GM18502 (cell line): ENCODE results near the gene CNTLN.

ENCODE experiments used
- ATAC-seq: cut with Tn5 transposase; IDR thresholded peaks from one replicate; pipeline ENCODE4 v1.9.1; 2021; ENCODE audit warnings: mild to moderate bottlenecking; ENCODE audit not compliant: unreplicated experiment, poor library complexity

The CNTLN gene

GRCh38 chr9:17134396-17135294 lies at the start of gene CNTLN:
TSS of gene CNTLN (plus strand) at chr9:17135040. CDS start at chr9:17135066, 26 bp downstream.
- peak; percentile 72 for ATAC-seq

GRCh38 chr9:17088566-17088965 lies 46.3 kb upstream of the CNTLN start:
- ATAC-seq: no peak

GRCh38 chr9:17090041-17090440 lies 44.8 kb upstream of the CNTLN start:
- no peak for ATAC-seq

GRCh38 chr9:17116400-17116837 lies 18.4 kb upstream of the CNTLN start:
- no peak for ATAC-seq

GRCh38 chr9:17117372-17117771 lies 17.5 kb upstream of the CNTLN start:
- ATAC-seq: no peak

GRCh38 chr9:17120203-17120602 lies 14.6 kb upstream of the CNTLN start:
- ATAC-seq: no peak

- ATAC-seq: no peak
These were observed 13.6 kb upstream of the CNTLN start for GRCh38 chr9:17121264-17121663.

- no peak for ATAC-seq
These were observed 4.5 kb upstream of the CNTLN start for GRCh38 chr9:17130291-17130690.

- no peak for ATAC-seq
These were observed 4.1 kb upstream of the CNTLN start for GRCh38 chr9:17130725-17131124.

GRCh38 chr9:17131494-17131893 lies 3.3 kb upstream of the CNTLN start:
- ATAC-seq: no peak

GRCh38 chr9:17135295-17136160 lies 688 bp downstream of the CNTLN start:
- ATAC-seq: peak; percentile 60

GRCh38 chr9:17137566-17137965 lies 2.7 kb downstream of the CNTLN start:
- ATAC-seq: no peak

- no peak for ATAC-seq
These were observed 3.7 kb downstream of the CNTLN start for GRCh38 chr9:17138503-17138902.

GRCh38 chr9:17140418-17140817 lies 5.6 kb downstream of the CNTLN start:
- no peak for ATAC-seq

GRCh38 chr9:17148324-17148723 lies 13.5 kb downstream of the CNTLN start:
- no peak for ATAC-seq

- no peak for ATAC-seq
These were observed 24.6 kb downstream of the CNTLN start for GRCh38 chr9:17159469-17159868.

- no peak for ATAC-seq
These were observed 25.5 kb downstream of the CNTLN start for GRCh38 chr9:17160327-17160726.

GRCh38 chr9:17165764-17166163 lies 30.9 kb downstream of the CNTLN start:
- no peak for ATAC-seq

GRCh38 chr9:17166346-17166745 lies 31.5 kb downstream of the CNTLN start:
- no peak for ATAC-seq

GRCh38 chr9:17171309-17172094 lies 36.7 kb downstream of the CNTLN start:
- no peak for ATAC-seq
